GM18526 (cell line): ENCODE measurements around the gene KIR2DL1.
"Not testable (repeated sequence)": the region's sequence is repeated elsewhere in the genome, so short reads cannot be mapped to it uniquely, and the experiment has no call there.

Experiments
- POLR2A ChIP-seq: IDR thresholded peaks from 3 replicates; pipeline ENCODE4 v1.6.1; 2011; ENCODE audit not compliant: insufficient read length; ENCODE audit errors: extremely low read depth

KIR2DL1 gene

GRCh38 chr19:54804101-54804500 lies 34.5 kb downstream of the KIR2DL1 start:
- TF ChIP-seq POLR2A = no peak

GRCh38 chr19:54804571-54804970 lies 35.0 kb downstream of the KIR2DL1 start:
- no peak for TF ChIP-seq POLR2A

GRCh38 chr19:54805665-54806515 lies 36.3 kb downstream of the KIR2DL1 start:
- TF ChIP-seq POLR2A = no peak

- TF ChIP-seq POLR2A = no peak
Observed at GRCh38 chr19:54806516-54806838, 36.9 kb downstream of the KIR2DL1 start.

GRCh38 chr19:54816251-54816650 lies 46.7 kb downstream of the KIR2DL1 start, which contains the start of gene KIR3DL1:
Gene KIR3DL1, plus strand, starts transcription at chr19:54816468.
- not testable (repeated sequence) for TF ChIP-seq POLR2A

- no peak for TF ChIP-seq POLR2A
Observed at GRCh38 chr19:54817670-54818536, 48.3 kb downstream of the KIR2DL1 start.

- TF ChIP-seq POLR2A = not testable (repeated sequence)
Observed at GRCh38 chr19:54832496-54832895, 62.9 kb downstream of the KIR2DL1 start, which contains the start of gene KIR2DS4. Gene KIR2DS4, plus strand, starts transcription at chr19:54832676.
